ENCODE measurements around the gene MED12L.

- TF ChIP-seq, protein P1, sequence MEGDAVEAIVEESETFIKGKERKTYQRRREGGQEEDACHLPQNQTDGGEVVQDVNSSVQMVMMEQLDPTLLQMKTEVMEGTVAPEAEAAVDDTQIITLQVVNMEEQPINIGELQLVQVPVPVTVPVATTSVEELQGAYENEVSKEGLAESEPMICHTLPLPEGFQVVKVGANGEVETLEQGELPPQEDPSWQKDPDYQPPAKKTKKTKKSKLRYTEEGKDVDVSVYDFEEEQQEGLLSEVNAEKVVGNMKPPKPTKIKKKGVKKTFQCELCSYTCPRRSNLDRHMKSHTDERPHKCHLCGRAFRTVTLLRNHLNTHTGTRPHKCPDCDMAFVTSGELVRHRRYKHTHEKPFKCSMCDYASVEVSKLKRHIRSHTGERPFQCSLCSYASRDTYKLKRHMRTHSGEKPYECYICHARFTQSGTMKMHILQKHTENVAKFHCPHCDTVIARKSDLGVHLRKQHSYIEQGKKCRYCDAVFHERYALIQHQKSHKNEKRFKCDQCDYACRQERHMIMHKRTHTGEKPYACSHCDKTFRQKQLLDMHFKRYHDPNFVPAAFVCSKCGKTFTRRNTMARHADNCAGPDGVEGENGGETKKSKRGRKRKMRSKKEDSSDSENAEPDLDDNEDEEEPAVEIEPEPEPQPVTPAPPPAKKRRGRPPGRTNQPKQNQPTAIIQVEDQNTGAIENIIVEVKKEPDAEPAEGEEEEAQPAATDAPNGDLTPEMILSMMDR (IDR thresholded peaks at IDR 0.05 in 2 of 3, conservative IDR thresholded peaks at IDR 0.05 in 1 of 3; ENCODE audit: insufficient read depth in 2 of 3, low read depth in 1 of 3, low read length in 3 of 3): no peak
- TF ChIP-seq, protein P2, sequence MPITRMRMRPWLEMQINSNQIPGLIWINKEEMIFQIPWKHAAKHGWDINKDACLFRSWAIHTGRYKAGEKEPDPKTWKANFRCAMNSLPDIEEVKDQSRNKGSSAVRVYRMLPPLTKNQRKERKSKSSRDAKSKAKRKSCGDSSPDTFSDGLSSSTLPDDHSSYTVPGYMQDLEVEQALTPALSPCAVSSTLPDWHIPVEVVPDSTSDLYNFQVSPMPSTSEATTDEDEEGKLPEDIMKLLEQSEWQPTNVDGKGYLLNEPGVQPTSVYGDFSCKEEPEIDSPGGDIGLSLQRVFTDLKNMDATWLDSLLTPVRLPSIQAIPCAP (CRISPR knock-in tag; IDR thresholded peaks at IDR 0.05; ENCODE audit: borderline replicate concordance): no peak
- no peak for TF ChIP-seq PML (IDR thresholded peaks at IDR 0.05; ENCODE audit: low read length)
- no peak for TF ChIP-seq NFE2L1 (tag; IDR thresholded peaks at IDR 0.05; ENCODE audit: borderline replicate concordance, low read depth)
- TF ChIP-seq TAF15 (IDR thresholded peaks at IDR 0.05; ENCODE audit: low read depth, low read length): no peak
- TF ChIP-seq EP300 (IDR thresholded peaks at IDR 0.05; ENCODE audit: low read length): no peak
- no peak for TF ChIP-seq HOMEZ (CRISPR knock-in tag; IDR thresholded peaks at IDR 0.05)
- no peak for TF ChIP-seq HMGXB4 (CRISPR knock-in tag; IDR thresholded peaks at IDR 0.05)
- TF ChIP-seq NR4A1 (CRISPR knock-in tag; IDR thresholded peaks at IDR 0.05): no peak
- no peak for TF ChIP-seq NR4A1 (tag; IDR thresholded peaks at IDR 0.05)
- TF ChIP-seq EZH2 (IDR thresholded peaks at IDR 0.05; ENCODE audit: borderline replicate concordance, low read depth, low read length): no peak
- no peak for TF ChIP-seq RAD21 (CRISPR knock-in tag; conservative IDR thresholded peaks at IDR 0.05 in 1 of 2, IDR thresholded peaks at IDR 0.05 in 1 of 2)
These were observed 38.4 kb downstream of the MED12L start for GRCh38 chr3:151123827-151124226.

Measured in K562 (cell line).